ENCODE measurements around the gene KIF26A. TPM values are rescaled to one million over a fixed set of nuclear protein-coding genes. Genes with fewer than 3 reads are reported as not detected.

KIF26A gene
- polyA plus RNA-seq, 1 donor from 2014 or later = 11.2 TPM

- H3K27ac ChIP-seq (ENCODE audit: low read length) = no peak overlapping the region
- no peak overlapping the region for H3K9ac ChIP-seq (ENCODE audit: low read length)
- TF ChIP-seq REST (IDR thresholded peaks at IDR 0.05; ENCODE audit: borderline replicate concordance) (no peak), POLR2AphosphoS5 (IDR thresholded peaks at IDR 0.05) (no peak), EP300 (conservative IDR thresholded peaks at IDR 0.05; ENCODE audit: poor library complexity, severe bottlenecking) (no peak), EZH2 (IDR thresholded peaks at IDR 0.05; ENCODE audit: borderline replicate concordance, insufficient read depth, low read length, poor library complexity, severe bottlenecking) (no peak), RAD21 (conservative IDR thresholded peaks at IDR 0.05) (no peak), SMC3 (conservative IDR thresholded peaks at IDR 0.05; ENCODE audit: poor library complexity) (no peak), MXI1 (conservative IDR thresholded peaks at IDR 0.05; ENCODE audit: poor library complexity, severe bottlenecking) (no peak), TAF1 (IDR thresholded peaks at IDR 0.05; ENCODE audit: low read depth) (no peak)
- TF ChIP-seq, protein P1, sequence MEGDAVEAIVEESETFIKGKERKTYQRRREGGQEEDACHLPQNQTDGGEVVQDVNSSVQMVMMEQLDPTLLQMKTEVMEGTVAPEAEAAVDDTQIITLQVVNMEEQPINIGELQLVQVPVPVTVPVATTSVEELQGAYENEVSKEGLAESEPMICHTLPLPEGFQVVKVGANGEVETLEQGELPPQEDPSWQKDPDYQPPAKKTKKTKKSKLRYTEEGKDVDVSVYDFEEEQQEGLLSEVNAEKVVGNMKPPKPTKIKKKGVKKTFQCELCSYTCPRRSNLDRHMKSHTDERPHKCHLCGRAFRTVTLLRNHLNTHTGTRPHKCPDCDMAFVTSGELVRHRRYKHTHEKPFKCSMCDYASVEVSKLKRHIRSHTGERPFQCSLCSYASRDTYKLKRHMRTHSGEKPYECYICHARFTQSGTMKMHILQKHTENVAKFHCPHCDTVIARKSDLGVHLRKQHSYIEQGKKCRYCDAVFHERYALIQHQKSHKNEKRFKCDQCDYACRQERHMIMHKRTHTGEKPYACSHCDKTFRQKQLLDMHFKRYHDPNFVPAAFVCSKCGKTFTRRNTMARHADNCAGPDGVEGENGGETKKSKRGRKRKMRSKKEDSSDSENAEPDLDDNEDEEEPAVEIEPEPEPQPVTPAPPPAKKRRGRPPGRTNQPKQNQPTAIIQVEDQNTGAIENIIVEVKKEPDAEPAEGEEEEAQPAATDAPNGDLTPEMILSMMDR (IDR thresholded peaks at IDR 0.05; ENCODE audit: poor library complexity, severe bottlenecking) = no peak
- H3K79me2 ChIP-seq (replicated peaks; ENCODE audit: insufficient read depth, low read length) = no peaks in the 10 kb centered on the region
- no peaks in the 10 kb centered on the region for H3K36me3 ChIP-seq (ENCODE audit: insufficient read depth, low read length)
- H3F3A ChIP-seq (ENCODE audit: insufficient read depth, low read length, poor library complexity, severe bottlenecking) = no peaks in the 10 kb centered on the region
- no peak overlapping the region for H3K4me3 ChIP-seq (ENCODE audit: low read length)
- no peak overlapping the region for H3K4me2 ChIP-seq (ENCODE audit: low read length)
- no peaks in the 10 kb centered on the region for H4K20me1 ChIP-seq (ENCODE audit: insufficient read depth)
- no peaks in the 10 kb centered on the region for H3K27me3 ChIP-seq (ENCODE audit: insufficient read depth, low read depth, low read length)
- H3K9me2 ChIP-seq (ENCODE audit: insufficient read depth, low read length) = no peaks in the 10 kb centered on the region
- H3K9me3 ChIP-seq (ENCODE audit: low read length) = no peaks in the 10 kb centered on the region
- no peak overlapping the region for H2AFZ ChIP-seq (ENCODE audit: low read depth, low read length)
These were observed 37.2 kb upstream of the KIF26A start for GRCh38 chr14:104101086-104101621.

DNA sequence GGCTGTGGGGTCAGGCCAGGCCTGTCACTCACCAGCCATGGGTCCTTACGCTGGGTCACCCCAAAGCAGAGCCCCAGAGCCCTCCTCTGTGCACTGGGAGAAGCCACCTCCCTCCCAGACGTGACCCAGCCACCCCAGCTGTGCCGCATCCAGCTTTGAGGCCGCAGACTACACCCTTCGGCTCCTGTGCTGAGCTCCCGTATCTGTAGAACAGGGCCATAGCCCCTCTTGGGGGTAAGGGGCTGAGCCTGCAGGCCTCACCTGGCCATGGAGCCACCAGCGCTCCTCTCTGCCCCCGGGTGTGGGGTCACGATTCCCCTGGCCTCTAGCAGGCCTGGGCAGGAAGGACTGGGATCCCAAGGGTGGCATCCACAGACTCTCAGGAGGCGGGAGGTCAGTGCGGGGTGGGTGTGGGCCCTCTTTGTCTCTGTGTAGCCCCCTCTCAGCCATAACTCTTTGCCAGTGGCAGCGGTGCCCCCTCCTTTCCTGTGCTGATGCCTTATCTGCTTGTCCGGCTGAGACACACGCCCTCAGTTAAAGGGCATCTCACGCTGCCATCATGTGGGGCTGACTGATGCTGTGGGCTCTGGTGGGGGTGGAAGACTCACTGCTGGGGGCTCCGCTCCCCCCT, 36.6 kb upstream of the KIF26A start:
- no peak for TF ChIP-seq TAF1 (IDR thresholded peaks at IDR 0.05; ENCODE audit: low read depth)
- Histone ChIP-seq H3F3A (ENCODE audit: insufficient read depth, low read length, poor library complexity, severe bottlenecking) (no peaks in the 10 kb centered on the region), H3K27me3 (ENCODE audit: insufficient read depth, low read depth, low read length) (no peaks in the 10 kb centered on the region), H3K9me2 (ENCODE audit: insufficient read depth, low read length) (no peaks in the 10 kb centered on the region), H3K9me3 (ENCODE audit: low read length) (no peaks in the 10 kb centered on the region), H3K4me3 (ENCODE audit: low read length) (no peak overlapping the region), H3K4me2 (ENCODE audit: low read length) (no peak overlapping the region), H3K79me2 (replicated peaks; ENCODE audit: insufficient read depth, low read length) (no peaks in the 10 kb centered on the region), H2AFZ (ENCODE audit: low read depth, low read length) (no peak overlapping the region), H3K9ac (ENCODE audit: low read length) (no peak overlapping the region), H4K20me1 (ENCODE audit: insufficient read depth) (no peaks in the 10 kb centered on the region), H3K36me3 (ENCODE audit: insufficient read depth, low read length) (no peaks in the 10 kb centered on the region), H3K27ac (ENCODE audit: low read length) (no peak overlapping the region)
